Neuronal stem cell (in vitro differentiated cells): ENCODE results near the gene HOXC11.

Experiments used
- DNase-seq: peaks from one replicate; pipeline ENCODE4 v3.0.0-alpha.2; 2013; ENCODE audit warnings: low spot score
- H2AFZ ChIP-seq: one replicate; pipeline ENCODE4 v1.6.1; 2013; ENCODE audit warnings: mild to moderate bottlenecking, low read length, inconsistent platforms
- H2AK5ac ChIP-seq: 2 replicates; pipeline ENCODE4 v1.6.1; 2013; ENCODE audit warnings: low read depth, mild to moderate bottlenecking, inconsistent platforms, low read length, moderate library complexity, mixed read lengths
- H2BK120ac ChIP-seq: 2 replicates; pipeline ENCODE4 v1.6.1; 2013; ENCODE audit warnings: low read depth, mild to moderate bottlenecking, inconsistent platforms, low read length, moderate library complexity, mixed read lengths
- H2BK12ac ChIP-seq: one replicate; pipeline ENCODE4 v1.6.1; 2013; ENCODE audit warnings: low read length, inconsistent platforms
- H2BK15ac ChIP-seq: 2 replicates; pipeline ENCODE4 v1.6.1; 2013; ENCODE audit warnings: mild to moderate bottlenecking, low read length, inconsistent platforms, mixed read lengths
- H2BK5ac ChIP-seq: one replicate; pipeline ENCODE4 v1.6.1; 2013; ENCODE audit warnings: inconsistent platforms, mild to moderate bottlenecking, low read length, moderate library complexity
- H3K14ac ChIP-seq: one replicate; pipeline ENCODE4 v1.6.1; 2013; ENCODE audit warnings: low read length, inconsistent platforms
- H3K18ac ChIP-seq: 2 replicates; pipeline ENCODE4 v1.6.1; 2013; ENCODE audit warnings: low read length, inconsistent platforms
- H3K23ac ChIP-seq: 2 replicates; pipeline ENCODE4 v1.6.1; 2013; ENCODE audit warnings: low read depth, mild to moderate bottlenecking, mixed read lengths, low read length, inconsistent platforms; ENCODE audit not compliant: poor library complexity
- H3K27ac ChIP-seq: replicated peaks from 3 replicates; pipeline ENCODE4 v1.5.1; 2013; ENCODE audit warnings: low read length, inconsistent platforms
- H3K27me3 ChIP-seq, 3 experiments: 2 replicates each; pipeline ENCODE4 v1.6.1; 2013; ENCODE audit warnings: low read length in 3 of 3, mild to moderate bottlenecking in 2 of 3, inconsistent platforms in 1 of 3, low read depth in 1 of 3, mixed read lengths in 1 of 3, moderate library complexity in 1 of 3; ENCODE audit not compliant: control insufficient read depth in 3 of 3, insufficient read depth in 3 of 3
- H3K36me3 ChIP-seq, 2 donors: replicated peaks in 1 of 2; 2 replicates each; pipeline ENCODE4 v1.6.1; 2013; ENCODE audit warnings: low read length in 2 of 2; ENCODE audit not compliant: control insufficient read depth in 2 of 2, insufficient read depth in 2 of 2
- H3K4ac ChIP-seq: 2 replicates; pipeline ENCODE4 v1.6.1; 2013; ENCODE audit warnings: inconsistent platforms, mild to moderate bottlenecking, low read length, moderate library complexity
- H3K4me1 ChIP-seq, 2 donors: 1 replicate in 1 of 2; 2 replicates in 1 of 2; pipeline ENCODE4 v1.6.1; 2013; ENCODE audit warnings: low read length in 2 of 2, low read depth in 1 of 2; ENCODE audit not compliant: control insufficient read depth in 2 of 2, insufficient read depth in 1 of 2
- H3K4me2 ChIP-seq: one replicate; pipeline ENCODE4 v1.6.1; 2013; ENCODE audit warnings: mild to moderate bottlenecking, low read length, inconsistent platforms; ENCODE audit not compliant: insufficient read depth, poor library complexity, severe bottlenecking
- H3K4me3 ChIP-seq, 2 donors: 2 replicates each; pipeline ENCODE4 v1.5.1; 2013; ENCODE audit warnings: low read length in 2 of 2, mild to moderate bottlenecking in 2 of 2, inconsistent platforms in 1 of 2, moderate library complexity in 1 of 2
- H3K79me1 ChIP-seq: one replicate; pipeline ENCODE4 v1.6.1; 2013; ENCODE audit warnings: low read depth, mild to moderate bottlenecking, inconsistent platforms, low read length, moderate library complexity
- H3K9ac ChIP-seq: one replicate; pipeline ENCODE4 v1.6.1; 2013; ENCODE audit warnings: mild to moderate bottlenecking, low read depth, low read length, inconsistent platforms; ENCODE audit not compliant: poor library complexity
- H3K9me3 ChIP-seq, 2 donors: replicated peaks in 1 of 2; 2 replicates each; pipeline versions ENCODE3 to v1.6.1; 2013; ENCODE audit warnings: low read length in 2 of 2, mild to moderate bottlenecking in 2 of 2, inconsistent platforms in 1 of 2, low read depth in 1 of 2, mixed read lengths in 1 of 2, moderate library complexity in 1 of 2; ENCODE audit not compliant: control insufficient read depth in 2 of 2, insufficient read depth in 1 of 2
- H4K8ac ChIP-seq: one replicate; pipeline ENCODE4 v1.6.1; 2013; ENCODE audit warnings: low read depth, mild to moderate bottlenecking, inconsistent platforms, low read length, moderate library complexity
- H4K91ac ChIP-seq: one replicate; pipeline ENCODE4 v1.6.1; 2013; ENCODE audit warnings: low read length, low read depth, mild to moderate bottlenecking, inconsistent platforms; ENCODE audit not compliant: poor library complexity
- WGBS, 2 donors: extraction: QIAGEN DNeasy Blood & Tissue Kit; methylation state at CpG; one replicate each; pipeline ENCODE4 v1.1.7; 2013; ENCODE audit warnings: missing lambda C conversion rate in 2 of 2, mixed read lengths in 1 of 2; ENCODE audit not compliant: insufficient read length in 2 of 2, insufficient replicate concordance in 1 of 2; ENCODE audit errors: extremely low coverage in 2 of 2; 5-methylcytosine and 5-hydroxymethylcytosine counted together

HOXC11 gene

GRCh38 chr12:54010053-54010971 is 37.4 kb downstream of the HOXC11 start:
- WGBS, 2 donors: no CpG with 5 or more reads among the region's 10 CpGs
- DNase-seq: no peak
- H3K27ac ChIP-seq: no peak overlapping the region

GRCh38 chr12:54010972-54011664 is 38.2 kb downstream of the HOXC11 start:
- no peak overlapping the region for H3K23ac ChIP-seq
- H3K4ac ChIP-seq: no peak overlapping the region
- H3K36me3 ChIP-seq: no peaks in the 10 kb centered on the region
- no peaks in the 10 kb centered on the region for H3K4me1 ChIP-seq
- no peak overlapping the region for H3K4me2 ChIP-seq
- H2AFZ ChIP-seq: no peak overlapping the region
- no peak overlapping the region for H3K9ac ChIP-seq
- H3K27ac ChIP-seq: no peak overlapping the region
- no peak overlapping the region for H2BK5ac ChIP-seq
- no peaks in the 10 kb centered on the region for H3K9me3 ChIP-seq
- no peak overlapping the region for H2BK120ac ChIP-seq
- no peak overlapping the region for H3K4me3 ChIP-seq
- no peak overlapping the region for H2BK15ac ChIP-seq
- H2AK5ac ChIP-seq: no peak overlapping the region
- WGBS, 2 donors: no CpG with 5 or more reads among the region's 17 CpGs
- H4K8ac ChIP-seq: no peak overlapping the region
- H3K18ac ChIP-seq: no peak overlapping the region
- peaks cover 2% of the 10 kb centered on the region for H3K79me1 ChIP-seq
- no peak for DNase-seq
- H4K91ac ChIP-seq: no peak overlapping the region
- no peak overlapping the region for H3K14ac ChIP-seq
- H2BK12ac ChIP-seq: no peak overlapping the region
- H3K27me3 ChIP-seq: peaks cover 56 to 96% (median 94%) of the 10 kb centered on the region in 3 experiments

More at GRCh38 chr12:54010053-54010971, 37.4 kb downstream of the HOXC11 start:
- no peak overlapping the region for H3K9ac ChIP-seq
- no peaks in the 10 kb centered on the region for H3K9me3 ChIP-seq
- no peak overlapping the region for H3K23ac ChIP-seq
- no peak overlapping the region for H2BK5ac ChIP-seq
- H3K36me3 ChIP-seq: no peaks in the 10 kb centered on the region
- H3K18ac ChIP-seq: no peak overlapping the region
- peaks cover 2% of the 10 kb centered on the region for H3K79me1 ChIP-seq
- no peak overlapping the region for H2BK12ac ChIP-seq
- no peak overlapping the region for H2AFZ ChIP-seq
- no peak overlapping the region for H2BK15ac ChIP-seq
- H3K14ac ChIP-seq: no peak overlapping the region
- no peak overlapping the region for H4K8ac ChIP-seq
- no peak overlapping the region for H3K4me3 ChIP-seq
- H2BK120ac ChIP-seq: no peak overlapping the region
- no peaks in the 10 kb centered on the region for H3K4me1 ChIP-seq
- H3K27me3 ChIP-seq: peaks cover 57 to 95% (median 94%) of the 10 kb centered on the region in 3 experiments
- H2AK5ac ChIP-seq: no peak overlapping the region
- H3K4ac ChIP-seq: no peak overlapping the region
- H3K4me2 ChIP-seq: no peak overlapping the region
- H4K91ac ChIP-seq: no peak overlapping the region

GRCh38 chr12:54011665-54012532 is 39.0 kb downstream of the HOXC11 start:
- Histone ChIP-seq H3K23ac (no peak overlapping the region), H4K8ac (no peak overlapping the region), H3K18ac (no peak overlapping the region), H2BK120ac (no peak overlapping the region), H3K79me1 (peaks cover 2% of the 10 kb centered on the region), H2BK12ac (no peak overlapping the region), H2AFZ (no peak overlapping the region), H2BK15ac (no peak overlapping the region), H3K14ac (no peak overlapping the region), H3K27ac (no peak overlapping the region), H3K27me3 (peaks cover 54 to 96% (median 94%) of the 10 kb centered on the region in 3 experiments), H2BK5ac (no peak overlapping the region), H3K36me3 (no peaks in the 10 kb centered on the region), H3K4me1 (no peaks in the 10 kb centered on the region), H3K4ac (no peak overlapping the region), H3K4me2 (no peak overlapping the region), H2AK5ac (no peak overlapping the region), H3K9me3 (no peaks in the 10 kb centered on the region), H3K4me3 (no peak overlapping the region), H4K91ac (no peak overlapping the region), H3K9ac (no peak overlapping the region)
- no CpG with 5 or more reads among the region's 14 CpGs for WGBS, 2 donors
- DNase-seq: no peak
